C4-2B (cell line): ENCODE results near the gene CNGA3.

Experiments used
- CTCF ChIP-seq: fragments of 450-650 bp; conservative IDR thresholded peaks from 2 replicates; pipeline ENCODE4 v1.5.1; 2017; ENCODE audit warnings: mild to moderate bottlenecking
- ZFX ChIP-seq: fragments of 450-650 bp; IDR thresholded peaks from 2 replicates; pipeline ENCODE4 v1.6.1; 2017

- no peak for TF ChIP-seq CTCF
- no peak for TF ChIP-seq ZFX
Measured at GRCh38 chr2:98348066-98348561, 1.9 kb downstream of the CNGA3 start.
